Right cardiac atrium (tissue), 5 donors: ENCODE measurements around the gene P2RX1. TPM values are rescaled to one million over a fixed set of nuclear protein-coding genes. Genes with fewer than 3 reads are reported as not detected.

ENCODE experiments used
- ATAC-seq, 2 donors: fragments of 200-7000 bp; cut with Tn5 transposase; one replicate each; pipeline versions ENCODE4 v1.8.0 to v1.9.1; 2020; ENCODE audit warnings: moderate library complexity in 2 of 2, mild to moderate bottlenecking in 1 of 2
- DNase-seq, 3 donors: peaks; one replicate each; pipeline ENCODE4 v3.0.0-alpha.2; 2020
- H3K27ac ChIP-seq: one replicate; pipeline ENCODE4 v1.5.1; 2013; ENCODE audit warnings: mild to moderate bottlenecking, low read length, control low read depth, moderate library complexity
- H3K27me3 ChIP-seq: one replicate; pipeline ENCODE4 v1.6.1; 2013; ENCODE audit not compliant: control insufficient read depth, insufficient read depth
- H3K4me1 ChIP-seq: one replicate; pipeline ENCODE4 v1.6.1; 2013; ENCODE audit warnings: low read length; ENCODE audit not compliant: control insufficient read depth, insufficient read depth
- H3K4me3 ChIP-seq: one replicate; pipeline ENCODE4 v1.5.1; 2013; ENCODE audit warnings: low read length, control low read depth
- H3K9me3 ChIP-seq: one replicate; pipeline ENCODE4 v1.6.1; 2013; ENCODE audit warnings: low read length; ENCODE audit not compliant: control insufficient read depth
- WGBS: extraction: QIAGEN DNeasy Blood & Tissue Kit; methylation state at CpG from one replicate; pipeline ENCODE4 v1.1.7; 2013; 5-methylcytosine and 5-hydroxymethylcytosine counted together
- intact Hi-C, 4 donors: fragments of 100-400 bp; cut with DNase I; formaldehyde crosslinking; loops; one replicate each; pipeline versions ENCODE4 v1.11.0 to v1.14.0; 2022 to 2023
- polyA plus RNA-seq: library from polyadenylated mRNA; stranded (reverse); fragments of 200-250 nt; gene quantifications from one replicate; pipeline ENCODE4 v1.2.3, GENCODE V29; 2013
- total RNA-seq, 4 donors: library from RNA; stranded (reverse); fragmentation: NEBNext Ultra II Directional; extraction: Animal tissue kit (Norgen Biotek cat#: 25700); gene quantifications; one replicate each; pipeline ENCODE4 v1.2.1, GENCODE V29; 2021
- donor health status: healthy with polysubstance abuse.
- donor health status: DM: no; HTN: yes; CAD: no.
- donor health status: DM: no; HTN: no; CAD: no.
- donor health status: DM: no; HTN: yes; CAD: no; lungs with severe emphysema.
- donor health status: DM: yes; HTN: yes; CAD: no.

P2RX1 gene
- total and polyA plus RNA-seq, 5 donors: 0.74 to 3.8 (median 1.3) TPM

DNA sequence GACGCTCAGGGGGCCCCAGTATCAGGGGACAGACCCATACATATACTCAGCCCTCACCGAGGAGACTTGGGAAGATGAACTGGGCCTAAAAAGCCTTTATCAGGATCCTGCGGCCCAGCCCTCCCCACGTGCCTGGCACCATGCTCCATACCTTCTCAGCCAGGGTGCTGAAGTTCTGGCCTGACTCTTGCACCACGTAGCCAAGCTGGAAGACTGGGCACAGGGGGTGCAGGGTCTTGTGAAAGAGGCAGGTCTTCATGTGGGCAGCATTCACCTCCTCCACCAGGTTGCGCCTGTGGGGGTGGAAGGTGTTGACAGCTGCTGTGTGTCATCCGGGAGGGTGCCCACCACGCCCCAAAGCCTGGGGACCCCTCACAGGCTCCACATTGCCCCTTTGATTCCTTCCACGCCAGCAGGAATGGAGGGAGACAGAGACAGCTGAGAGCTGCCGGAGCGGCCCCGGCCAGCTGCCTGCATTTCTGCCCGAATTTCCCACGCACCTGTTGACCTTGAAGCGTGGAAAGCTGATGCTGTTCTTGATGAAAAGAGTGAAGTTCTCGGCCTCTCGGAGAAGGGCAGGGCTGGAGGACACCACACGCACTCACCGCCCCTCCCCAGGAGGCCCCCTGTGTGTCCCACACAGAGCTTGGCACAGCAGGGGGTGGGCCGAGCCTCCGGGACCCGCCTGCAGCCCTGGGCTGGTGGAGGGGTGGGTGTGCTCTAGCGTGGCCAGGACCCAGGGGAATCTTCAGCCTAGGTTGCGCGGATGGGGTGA is 13.0 kb downstream of the P2RX1 start:
- Histone ChIP-seq H3K27ac (no peak overlapping the region), H3K4me1 (no peaks in the 10 kb centered on the region), H3K9me3 (no peaks in the 10 kb centered on the region), H3K27me3 (no peaks in the 10 kb centered on the region), H3K4me3 (no peak overlapping the region)
- WGBS: 76% methylated on average over 25 of the region's 25 CpGs
- intact Hi-C loops: no loop called here
- DNase-seq (peak in 1 of 3 donors; percentile 43), ATAC-seq (peak in 1 of 2 donors; percentile 25)

DNA sequence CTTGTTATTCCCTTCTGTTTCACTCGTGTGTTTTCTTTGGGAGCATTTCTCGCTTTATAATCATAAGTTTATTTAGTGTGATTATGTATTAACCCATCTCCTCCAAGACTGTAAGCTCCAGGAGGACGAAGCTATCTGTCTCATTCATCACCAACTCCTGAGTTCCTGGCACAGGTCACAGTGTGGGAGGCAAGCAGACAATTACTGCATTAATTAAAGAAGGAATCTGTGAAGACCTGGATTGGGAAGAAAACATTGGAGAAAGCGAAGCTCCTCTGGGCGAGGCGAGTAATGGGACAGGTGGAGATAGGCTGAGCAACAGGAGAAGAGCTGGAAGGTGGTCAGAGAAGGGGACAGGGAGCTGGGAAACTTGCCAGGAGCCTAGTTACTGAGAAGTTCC is 15.6 kb downstream of the P2RX1 start:
- DNase-seq (peak in 1 of 3 donors; percentile 21), ATAC-seq (no peak)
- WGBS: 65% methylated on average over 6 of the region's 6 CpGs
- Histone ChIP-seq H3K27ac (no peak overlapping the region), H3K9me3 (no peaks in the 10 kb centered on the region), H3K4me1 (no peaks in the 10 kb centered on the region), H3K27me3 (no peaks in the 10 kb centered on the region), H3K4me3 (no peak overlapping the region)
- intact Hi-C loops: no loop called here

DNA sequence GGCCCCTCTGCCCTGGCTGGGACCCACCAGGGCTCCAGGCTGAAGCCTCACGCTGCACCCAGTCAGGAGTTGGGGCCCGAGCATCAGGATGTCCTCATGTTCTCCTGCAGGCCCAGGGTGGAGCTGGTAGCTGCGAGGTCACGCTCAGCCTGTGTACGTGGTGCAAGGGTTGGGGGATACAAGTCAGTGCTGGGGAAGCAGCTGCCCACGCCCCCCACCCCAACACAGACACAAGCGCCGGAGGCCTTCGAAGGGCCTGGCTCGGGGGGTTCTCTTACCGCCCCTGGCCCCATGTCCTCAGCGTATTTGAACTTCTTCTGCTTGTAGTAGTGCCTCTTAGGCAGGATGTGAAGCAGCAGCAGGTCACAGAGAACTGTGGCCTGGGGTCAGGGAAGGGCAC is 18.5 kb downstream of the P2RX1 start:
- DNase-seq: peak in 1 of 3 donors; percentile 53
- Histone ChIP-seq H3K27me3 (no peaks in the 10 kb centered on the region), H3K4me1 (peaks cover 16% of the 10 kb centered on the region), H3K27ac (no peak overlapping the region), H3K4me3 (no peak overlapping the region), H3K9me3 (no peaks in the 10 kb centered on the region)
- intact Hi-C loops: no loop called here
- WGBS: 95% methylated on average over 12 of the region's 12 CpGs
- ATAC-seq: no peak

DNA sequence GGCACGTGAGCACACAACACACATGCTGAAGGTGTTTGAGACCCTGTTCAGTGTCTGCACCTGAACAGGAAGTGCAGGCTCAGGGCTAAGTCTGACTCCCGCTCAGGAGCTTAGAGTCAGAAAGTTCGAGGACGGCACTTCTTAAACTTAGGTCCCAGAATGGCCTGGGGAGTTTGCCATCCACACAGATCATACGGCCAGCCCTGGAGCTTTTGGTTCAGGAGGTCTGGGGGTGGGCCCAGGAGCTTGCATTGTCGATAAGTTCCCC is 19.4 kb downstream of the P2RX1 start:
- peaks cover 16% of the 10 kb centered on the region for H3K4me1 ChIP-seq
- DNase-seq: peak in 1 of 3 donors; percentile 18
- H3K27me3 ChIP-seq: no peaks in the 10 kb centered on the region
- WGBS: 83% methylated on average over 6 of the region's 6 CpGs
- no peaks in the 10 kb centered on the region for H3K9me3 ChIP-seq
- no peak overlapping the region for H3K27ac ChIP-seq
- no peak for ATAC-seq
- H3K4me3 ChIP-seq: no peak overlapping the region
- intact Hi-C loops: no loop called here

DNA sequence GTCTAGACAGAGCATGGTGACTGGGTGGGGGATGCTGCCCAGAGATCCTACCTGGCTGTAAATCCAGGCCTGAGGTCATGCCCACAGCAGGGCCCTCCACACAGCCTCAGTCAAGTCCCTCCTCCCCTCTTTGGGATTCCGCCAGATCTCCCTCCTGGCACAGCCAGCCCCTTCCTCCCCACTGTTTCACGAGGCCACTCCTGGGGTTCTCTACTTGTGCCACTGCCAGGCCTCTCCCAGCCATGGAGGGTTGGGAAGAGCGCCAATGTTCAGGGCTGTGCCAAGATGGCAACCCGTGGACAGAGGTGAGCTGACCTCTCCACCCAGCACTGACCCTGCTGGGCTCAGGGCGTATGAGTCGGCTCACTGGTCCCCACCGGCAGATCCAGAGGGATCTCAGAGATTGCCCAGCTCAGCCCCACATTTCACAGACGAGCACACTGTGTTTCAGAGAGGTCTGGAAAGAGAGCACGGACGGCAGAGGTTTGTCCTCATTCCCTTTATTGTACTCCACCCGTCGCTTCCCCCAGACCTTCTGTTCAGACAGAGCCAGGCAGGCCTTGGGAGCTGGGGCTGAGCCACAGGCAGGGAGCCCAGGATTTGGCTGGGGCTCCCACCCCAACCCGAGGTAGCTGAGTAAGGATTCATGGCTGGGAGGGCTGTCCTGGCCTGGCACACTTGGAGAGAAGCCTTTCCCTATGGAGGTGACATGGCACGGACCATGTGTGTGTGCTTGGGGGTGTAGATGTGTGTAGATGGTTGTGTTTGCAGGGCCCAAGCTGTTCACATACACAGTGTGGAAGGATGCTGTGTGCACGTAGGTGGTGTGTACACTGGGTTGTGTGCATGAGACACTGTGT is 19.9 kb downstream of the P2RX1 start:
- intact Hi-C loops: no loop called here
- H3K4me3 ChIP-seq: no peak overlapping the region
- DNase-seq (peak in 2 of 3 donors; percentile 55 to 62), ATAC-seq (no peak)
- H3K27ac ChIP-seq: peak overlapping the region; percentile 6
- H3K9me3 ChIP-seq: no peaks in the 10 kb centered on the region
- 63% methylated on average over 15 of the region's 15 CpGs for WGBS
- peaks cover 16% of the 10 kb centered on the region for H3K4me1 ChIP-seq
- H3K27me3 ChIP-seq: no peaks in the 10 kb centered on the region

DNA sequence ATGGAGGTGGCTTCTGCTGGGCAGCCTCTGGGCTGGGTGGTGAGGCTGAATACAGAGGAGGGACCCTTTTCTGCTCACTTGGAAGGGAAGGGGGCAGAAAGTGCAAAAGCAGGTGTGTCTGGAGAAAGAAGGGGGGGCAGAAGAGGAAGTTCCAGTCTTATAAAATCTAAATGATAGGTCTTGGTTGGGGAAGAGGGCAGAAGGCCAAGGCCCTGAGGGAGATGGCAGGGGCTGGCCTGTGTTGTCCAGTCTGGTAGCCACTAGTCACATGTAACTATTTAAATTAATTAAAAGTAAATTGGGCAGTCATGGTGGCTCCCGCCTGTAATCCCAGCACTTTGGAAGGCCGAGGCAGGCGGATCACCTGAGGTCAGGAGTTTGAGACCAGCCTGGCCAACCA is 20.9 kb downstream of the P2RX1 start:
- peak in 1 of 3 donors; percentile 32 for DNase-seq
- H3K27ac ChIP-seq: peak overlapping the region; percentile 22
- no peak for ATAC-seq
- no peak overlapping the region for H3K4me3 ChIP-seq
- H3K4me1 ChIP-seq: peaks cover 16% of the 10 kb centered on the region
- H3K27me3 ChIP-seq: no peaks in the 10 kb centered on the region
- intact Hi-C loops: no loop called here
- 97% methylated on average over 3 of the region's 3 CpGs for WGBS
- no peaks in the 10 kb centered on the region for H3K9me3 ChIP-seq

DNA sequence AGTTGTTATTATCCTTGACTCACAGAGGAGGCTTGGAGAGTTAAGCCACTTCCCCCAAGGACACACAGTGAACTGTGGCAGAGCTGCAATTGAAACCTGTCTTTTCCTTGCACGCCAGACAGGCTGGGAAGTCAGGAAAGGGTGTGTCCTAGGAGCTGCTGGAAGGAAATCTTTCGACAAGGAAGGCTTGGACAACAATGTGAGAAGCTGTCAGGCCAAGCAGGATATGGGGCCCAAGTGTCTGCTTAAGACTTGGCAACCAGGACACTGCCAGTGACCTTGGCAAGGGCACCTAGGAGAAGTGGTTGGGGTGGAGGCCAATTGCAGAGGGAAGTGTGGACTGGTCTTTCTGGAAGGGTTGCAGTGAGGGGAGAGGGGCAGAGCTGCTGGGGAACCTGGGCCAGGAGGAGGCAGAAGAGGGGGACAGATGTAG is 21.3 kb downstream of the P2RX1 start:
- intact Hi-C loops: no loop called here
- peak overlapping the region; percentile 22 for H3K27ac ChIP-seq
- H3K9me3 ChIP-seq: no peaks in the 10 kb centered on the region
- ATAC-seq: peak; percentile 12 to 44
- no peak overlapping the region for H3K4me3 ChIP-seq
- DNase-seq: peak; percentile 53 to 76 (median 69)
- 18% methylated on average over 2 of the region's 2 CpGs for WGBS
- peaks cover 16% of the 10 kb centered on the region for H3K4me1 ChIP-seq
- no peaks in the 10 kb centered on the region for H3K27me3 ChIP-seq

DNA sequence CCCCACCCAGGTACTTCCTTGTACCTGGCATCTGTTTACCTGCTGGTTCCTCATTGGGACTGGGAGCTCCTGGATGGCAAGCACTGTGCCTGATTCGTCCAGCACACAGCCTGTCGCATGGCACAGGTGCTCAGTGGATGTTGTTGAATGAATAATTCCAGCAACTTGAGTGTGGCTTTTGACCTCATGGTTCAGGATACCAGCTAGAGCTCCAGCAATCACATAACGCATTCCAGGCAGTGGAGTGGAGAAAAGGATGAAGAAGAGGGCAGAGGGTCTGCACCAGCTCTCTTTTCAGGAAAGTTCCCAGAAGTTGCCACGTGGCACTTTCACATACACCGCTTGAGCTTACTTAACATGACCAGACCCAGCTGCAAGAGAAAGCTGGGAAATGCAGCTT is 22.1 kb downstream of the P2RX1 start:
- H3K4me3 ChIP-seq: no peak overlapping the region
- H3K27me3 ChIP-seq: no peaks in the 10 kb centered on the region
- H3K9me3 ChIP-seq: no peaks in the 10 kb centered on the region
- H3K27ac ChIP-seq: peak overlapping the region; percentile 69
- peak in 1 of 3 donors; percentile 28 for DNase-seq
- WGBS: 67% methylated on average over 5 of the region's 5 CpGs
- ATAC-seq: no peak
- peaks cover 20% of the 10 kb centered on the region for H3K4me1 ChIP-seq
- intact Hi-C loops: no loop called here

DNA sequence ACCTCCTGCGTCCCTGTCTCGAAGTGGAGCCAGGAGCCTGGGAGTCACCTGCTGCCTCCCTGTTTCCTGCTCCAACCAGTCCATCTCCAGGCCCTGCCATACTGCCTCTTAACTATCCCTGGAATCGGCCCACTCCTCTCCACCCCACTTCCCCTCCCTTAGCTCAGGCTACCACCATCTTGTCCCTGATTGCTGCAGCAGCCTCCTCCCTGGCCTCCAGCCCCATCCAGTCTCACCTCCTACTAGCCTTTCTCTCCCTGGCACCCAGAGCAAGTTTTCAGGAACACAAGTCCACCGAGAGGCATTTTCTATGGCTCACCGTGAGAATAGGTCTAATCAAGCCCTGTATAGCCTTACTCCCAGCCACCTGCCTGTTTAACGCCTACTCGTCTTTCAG is 22.5 kb downstream of the P2RX1 start:
- peaks cover 20% of the 10 kb centered on the region for H3K4me1 ChIP-seq
- H3K4me3 ChIP-seq: no peak overlapping the region
- no peak for ATAC-seq
- WGBS: 66% methylated on average over 7 of the region's 7 CpGs
- H3K9me3 ChIP-seq: no peaks in the 10 kb centered on the region
- peak overlapping the region; percentile 69 for H3K27ac ChIP-seq
- intact Hi-C loops: no loop called here
- no peaks in the 10 kb centered on the region for H3K27me3 ChIP-seq
- no peak for DNase-seq

DNA sequence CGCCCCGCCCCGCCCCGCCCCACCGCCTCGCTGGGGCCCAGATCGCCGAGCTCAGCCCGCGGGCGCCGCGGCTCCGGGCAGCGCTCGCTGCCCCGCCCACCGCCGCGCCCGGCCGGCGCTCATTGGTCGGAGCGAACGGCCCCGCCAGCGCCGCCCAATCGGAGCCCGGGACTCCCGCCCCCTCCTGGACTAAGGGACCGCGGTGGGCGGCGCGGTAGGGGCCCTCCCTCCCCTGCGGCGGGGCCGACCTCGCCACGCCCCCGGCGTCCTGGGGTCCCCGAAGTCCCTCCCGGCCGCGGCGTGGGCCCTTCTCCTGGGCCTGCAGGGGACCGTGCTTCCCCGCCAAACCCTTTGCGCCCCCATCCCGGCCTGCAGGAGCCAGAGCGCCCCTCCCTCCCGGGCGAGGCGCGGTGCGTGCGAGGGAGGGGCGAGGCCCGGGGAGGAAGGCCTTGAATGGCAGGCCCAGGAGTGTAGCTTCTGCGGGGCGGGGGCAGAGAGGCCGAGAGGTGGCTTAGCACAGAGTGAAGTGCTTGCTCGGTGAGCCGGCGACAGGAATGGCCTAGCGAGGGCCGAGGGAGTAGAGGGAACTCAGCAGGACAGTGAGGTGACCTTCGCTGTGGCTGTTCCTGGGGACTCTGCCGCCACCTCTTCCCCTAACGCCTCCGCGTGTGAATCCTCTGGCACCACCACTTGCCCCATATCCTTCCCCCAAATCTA is 23.1 kb downstream of the P2RX1 start, which contains the start of gene CAMKK1:
Gene CAMKK1, minus strand, starts transcription at position 51 of the 717 bp plus-strand sequence. CDS start 7,366 bp downstream, outside the sequence.
- WGBS: 2% methylated on average over 75 of the region's 75 CpGs
- H3K4me1 ChIP-seq: peaks cover 20% of the 10 kb centered on the region
- intact Hi-C loops: no loop called here

More for the DNA sequence above, 23.1 kb downstream of the P2RX1 start, which contains the start of gene CAMKK1:
- DNase-seq: peak; percentile 92 to 97 (median 97)
- no peaks in the 10 kb centered on the region for H3K27me3 ChIP-seq
- H3K27ac ChIP-seq: peak within 1 kb of the TSS; percentile 69
- peak; percentile 82 to 89 for ATAC-seq
- peak within 1 kb of the TSS; percentile 62 for H3K4me3 ChIP-seq
- no peaks in the 10 kb centered on the region for H3K9me3 ChIP-seq
